Panc1 (cell line): ENCODE data around the gene DUS1L. TPM values are rescaled to one million over a fixed set of nuclear protein-coding genes. Genes with fewer than 3 reads are reported as not detected.

Source experiments
- ATAC-seq: fragments of 200-7000 bp; cut with Tn5 transposase; 2 replicates; pipeline ENCODE4 v1.9.1; 2020; ENCODE audit warnings: mild to moderate bottlenecking, moderate library complexity
- BruUV-seq: library from RNA; stranded (reverse); fragments of 400-500 nt; replicated peaks from 2 replicates; lab custom pipeline; 2021; lab: Mats Ljungman, UMichigan
- CTCF ChIA-PET: fragments of 300-600 bp; sonication (Branson Sonifier 250); formaldehyde crosslinking; loops from one replicate; lab custom pipeline; 2022; ENCODE audit warnings: antibody characterized with exemption; lab: Charles Lee
- POLR2A ChIA-PET: fragments of 300-600 bp; sonication (Branson Sonifier 250); formaldehyde crosslinking; loops from one replicate; lab custom pipeline; 2022; ENCODE audit warnings: antibody characterized with exemption; lab: Charles Lee
- DNase-seq: peaks from one replicate; pipeline ENCODE4 v3.0.0-alpha.2; 2010; ENCODE audit warnings: low read depth, low spot score
- H3K27ac ChIP-seq: 2 replicates; pipeline ENCODE4 v1.5.1; 2011; ENCODE audit warnings: mild to moderate bottlenecking, low read length, inconsistent platforms
- H3K27me3 ChIP-seq: fragments of 200-500 bp; sonication (Bioruptor generic); 2 replicates; pipeline ENCODE4 v1.6.0; 2014; ENCODE audit warnings: low read length, inconsistent platforms; ENCODE audit not compliant: control insufficient read depth, insufficient read depth
- H3K36me3 ChIP-seq: fragments of 200-500 bp; sonication (Bioruptor generic); 2 replicates; pipeline ENCODE4 v1.5.1; 2014; ENCODE audit warnings: inconsistent platforms, mild to moderate bottlenecking, low read length, moderate library complexity; ENCODE audit not compliant: control insufficient read depth, insufficient read depth
- H3K4me1 ChIP-seq: 2 replicates; pipeline ENCODE4 v1.5.1; 2011; ENCODE audit warnings: inconsistent platforms, mild to moderate bottlenecking, low read length, moderate library complexity; ENCODE audit not compliant: control insufficient read depth, insufficient read depth
- H3K4me3 ChIP-seq, 2 experiments: 2 replicates each; pipeline ENCODE4 v1.5.1; 2011 to 2012; ENCODE audit warnings: low read depth in 2 of 2, low read length in 2 of 2, mild to moderate bottlenecking in 2 of 2, inconsistent platforms in 1 of 2, moderate library complexity in 1 of 2
- H3K9me3 ChIP-seq: fragments of 200-500 bp; sonication (Bioruptor generic); 2 replicates; pipeline ENCODE4 v1.5.1; 2014; ENCODE audit warnings: low read depth, mild to moderate bottlenecking, inconsistent platforms, low read length, moderate library complexity; ENCODE audit not compliant: control insufficient read depth, insufficient read depth
- POLR2AphosphoS5 ChIP-seq: IDR thresholded peaks from 2 replicates; pipeline ENCODE4 v1.6.1; 2012; ENCODE audit warnings: mild to moderate bottlenecking, low read depth, low read length, moderate library complexity
- REST ChIP-seq, 2 experiments: IDR thresholded peaks; 2 replicates each; pipeline ENCODE4 v1.6.1; 2011 to 2012; ENCODE audit warnings: low read depth in 2 of 2, control low read depth in 1 of 2, low read length in 1 of 2, mild to moderate bottlenecking in 1 of 2, moderate library complexity in 1 of 2; ENCODE audit not compliant: insufficient read depth in 1 of 2
- SIN3A ChIP-seq: IDR thresholded peaks from 2 replicates; pipeline ENCODE4 v1.6.1; 2012; ENCODE audit warnings: low read depth, mild to moderate bottlenecking, low read length, moderate library complexity, borderline replicate concordance; ENCODE audit not compliant: insufficient read depth
- TCF7L2 ChIP-seq: IDR thresholded peaks from 2 replicates; pipeline ENCODE4 v1.6.1; 2011; ENCODE audit warnings: mild to moderate bottlenecking, low read depth, low read length, inconsistent platforms
- in situ Hi-C: cut with HindIII; loops from 2 replicates; pipeline ENCODE4 v1.10.0; 2016; ENCODE audit warnings: low sequenced_read_pairs, low pct_unique_long_range_greater_than_20kb
- intact Hi-C: fragments of 100-400 bp; cut with micrococcal nuclease; formaldehyde crosslinking; loops from one replicate; pipeline ENCODE4 v1.10.0; 2022; ENCODE audit not compliant: unreplicated experiment
- total RNA-seq: library from RNA; stranded (reverse); gene quantifications from one replicate; pipeline ENCODE4 v1.2.1, GENCODE V29; 2021; ENCODE audit not compliant: unreplicated experiment
- TF ChIP-seq, protein P1 (sequence below): fragments of 450-650 bp; IDR thresholded peaks from 2 replicates; pipeline ENCODE4 v1.5.1; 2017; ENCODE audit warnings: mild to moderate bottlenecking

DUS1L gene
- total RNA-seq, 1 experiment from 2014 or later, result 115 TPM

GRCh38 chr17:82114447-82114846 lies 48.8 kb upstream of the DUS1L start:
- Histone ChIP-seq H3K4me1 (no peaks in the 10 kb centered on the region), H3K4me3 (no peak overlapping the region), H3K27ac (no peak overlapping the region), H3K9me3 (no peaks in the 10 kb centered on the region), H3K36me3 (no peaks in the 10 kb centered on the region), H3K27me3 (no peaks in the 10 kb centered on the region)
- CTCF ChIA-PET, result no interaction called here
- in situ Hi-C loops, result no loop called here
- BruUV-seq, result no TSS peak
- intact Hi-C loops, result no loop called here
- POLR2A ChIA-PET, result no interaction called here
- DNase-seq (no peak), ATAC-seq (no peak)
- TF ChIP-seq TCF7L2 (no peak), POLR2AphosphoS5 (no peak), SIN3A (no peak), REST (IDR thresholded peaks at IDR 0.05; ENCODE audit: insufficient read depth in 1 of 2, low read depth in 2 of 2, low read length in 1 of 2) (no peak)
- TF ChIP-seq, protein P1, sequence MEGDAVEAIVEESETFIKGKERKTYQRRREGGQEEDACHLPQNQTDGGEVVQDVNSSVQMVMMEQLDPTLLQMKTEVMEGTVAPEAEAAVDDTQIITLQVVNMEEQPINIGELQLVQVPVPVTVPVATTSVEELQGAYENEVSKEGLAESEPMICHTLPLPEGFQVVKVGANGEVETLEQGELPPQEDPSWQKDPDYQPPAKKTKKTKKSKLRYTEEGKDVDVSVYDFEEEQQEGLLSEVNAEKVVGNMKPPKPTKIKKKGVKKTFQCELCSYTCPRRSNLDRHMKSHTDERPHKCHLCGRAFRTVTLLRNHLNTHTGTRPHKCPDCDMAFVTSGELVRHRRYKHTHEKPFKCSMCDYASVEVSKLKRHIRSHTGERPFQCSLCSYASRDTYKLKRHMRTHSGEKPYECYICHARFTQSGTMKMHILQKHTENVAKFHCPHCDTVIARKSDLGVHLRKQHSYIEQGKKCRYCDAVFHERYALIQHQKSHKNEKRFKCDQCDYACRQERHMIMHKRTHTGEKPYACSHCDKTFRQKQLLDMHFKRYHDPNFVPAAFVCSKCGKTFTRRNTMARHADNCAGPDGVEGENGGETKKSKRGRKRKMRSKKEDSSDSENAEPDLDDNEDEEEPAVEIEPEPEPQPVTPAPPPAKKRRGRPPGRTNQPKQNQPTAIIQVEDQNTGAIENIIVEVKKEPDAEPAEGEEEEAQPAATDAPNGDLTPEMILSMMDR, result no peak

DNA sequence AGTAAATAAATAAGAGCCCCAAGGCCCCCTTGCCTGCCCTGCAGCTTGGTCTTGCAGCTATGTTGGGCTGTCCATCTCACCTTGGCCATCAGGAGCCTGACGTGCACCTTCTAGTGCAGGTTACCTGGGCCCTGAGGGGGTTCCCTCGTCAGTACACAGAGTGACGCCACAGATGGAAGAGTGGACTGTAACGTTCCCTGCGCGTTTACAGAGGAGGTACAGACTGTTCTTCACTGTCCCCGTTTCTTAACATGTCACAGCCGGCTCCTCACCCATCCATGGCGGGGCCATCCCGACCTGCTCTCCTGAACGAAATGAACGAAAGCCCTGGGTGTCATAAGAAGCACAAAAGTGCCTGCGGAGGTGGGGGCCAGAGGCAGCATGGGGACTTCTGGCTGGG lies 48.3 kb upstream of the DUS1L start:
- no peak for ATAC-seq
- no peak overlapping the region for H3K4me3 ChIP-seq
- TF ChIP-seq SIN3A, result no peak
- TF ChIP-seq, protein P1, result no peak
- H3K9me3 ChIP-seq, result no peaks in the 10 kb centered on the region
- in situ Hi-C loops, result no loop called here
- H3K36me3 ChIP-seq, result no peaks in the 10 kb centered on the region
- DNase-seq, result no peak
- ChIA-PET POLR2A (no interaction called here), CTCF (no interaction called here)
- no peaks in the 10 kb centered on the region for H3K4me1 ChIP-seq
- intact Hi-C loops, result no loop called here
- H3K27ac ChIP-seq, result no peak overlapping the region
- no peaks in the 10 kb centered on the region for H3K27me3 ChIP-seq
- no TSS peak for BruUV-seq
